Caco-2 (cell line): ENCODE data around the gene ZNF2. TPM values are rescaled to one million over a fixed set of nuclear protein-coding genes. Genes with fewer than 3 reads are reported as not detected.
A peak's percentile ranks its signal among the peaks of the same experiment; 100 is the strongest.
"Not testable (repeated sequence)": the region's sequence is repeated elsewhere in the genome, so short reads cannot be mapped to it uniquely, and the experiment has no call there.

ENCODE experiments used
- BruUV-seq: library from RNA; stranded (reverse); fragments of 400-500 nt; replicated peaks from 2 replicates; lab custom pipeline; 2021; lab: Mats Ljungman, UMichigan
- CTCF ChIA-PET: fragments of 300-600 bp; sonication (Branson Sonifier 250); formaldehyde crosslinking; loops from one replicate; lab custom pipeline; 2022; ENCODE audit warnings: antibody characterized with exemption; lab: Charles Lee
- POLR2A ChIA-PET: fragments of 300-600 bp; sonication (Branson Sonifier 250); formaldehyde crosslinking; loops from one replicate; lab custom pipeline; 2022; ENCODE audit warnings: antibody characterized with exemption; lab: Charles Lee
- DNase-seq, 2 experiments: peaks; one replicate each; pipeline versions ENCODE4 v3.0.0 to v3.0.0-alpha.2; 2020 to 2022
- H3K27me3 ChIP-seq: replicated peaks from 2 replicates; pipeline ENCODE4 v1.6.0; 2011; ENCODE audit warnings: low read length; ENCODE audit not compliant: control insufficient read depth, insufficient read depth
- H3K36me3 ChIP-seq: 2 replicates; pipeline ENCODE4 v1.5.1; 2011; ENCODE audit warnings: low read length; ENCODE audit not compliant: control insufficient read depth, insufficient read depth
- H3K4me1 ChIP-seq: fragments of 250-450 bp; sonication (Bioruptor Pico); 2 replicates; pipeline ENCODE4 v1.5.1; 2020; ENCODE audit warnings: mild to moderate bottlenecking
- H3K4me3 ChIP-seq: 2 replicates; pipeline ENCODE4 v1.5.1; 2011; ENCODE audit warnings: low read depth, mild to moderate bottlenecking, control low read depth, low read length
- H3K9me3 ChIP-seq: fragments of 250-450 bp; sonication (Bioruptor Pico); 2 replicates; pipeline ENCODE4 v1.5.1; 2020; ENCODE audit warnings: mild to moderate bottlenecking, moderate library complexity
- H3K27ac Mint-ChIP-seq: one replicate; pipeline ENCODE4 v1.8.0; 2022; ENCODE audit warnings: mixed read lengths; ENCODE audit not compliant: unreplicated experiment
- H3K27me3 Mint-ChIP-seq: one replicate; pipeline ENCODE4 v1.8.0; 2022; ENCODE audit warnings: mixed read lengths; ENCODE audit not compliant: insufficient read depth, unreplicated experiment
- H3K36me3 Mint-ChIP-seq: one replicate; pipeline ENCODE4 v1.8.0; 2022; ENCODE audit warnings: mild to moderate bottlenecking, mixed read lengths; ENCODE audit not compliant: insufficient read depth, unreplicated experiment
- H3K4me1 Mint-ChIP-seq: one replicate; pipeline ENCODE4 v1.8.0; 2022; ENCODE audit warnings: low read depth, mixed read lengths; ENCODE audit not compliant: unreplicated experiment
- H3K4me3 Mint-ChIP-seq: one replicate; pipeline ENCODE4 v1.8.0; 2022; ENCODE audit warnings: mild to moderate bottlenecking, moderate library complexity, mixed read lengths; ENCODE audit not compliant: unreplicated experiment
- H3K9me3 Mint-ChIP-seq: one replicate; pipeline ENCODE4 v1.8.0; 2022; ENCODE audit warnings: mixed read lengths; ENCODE audit not compliant: unreplicated experiment
- intact Hi-C: fragments of 100-400 bp; cut with micrococcal nuclease; formaldehyde crosslinking; loops from one replicate; pipeline ENCODE4 v1.10.0; 2022; ENCODE audit not compliant: unreplicated experiment
- total RNA-seq: library from RNA; stranded (reverse); gene quantifications from 2 replicates; pipeline ENCODE4 v1.2.3, GENCODE V29; 2022
- TF ChIP-seq, protein P1 (sequence below), 2 experiments: fragments of 200-600 bp in 1 of 2; IDR thresholded peaks; 1 replicate in 1 of 2; 2 replicates in 1 of 2; pipeline versions ENCODE4 v1.5.1 to v1.8.0; 2011 to 2022; ENCODE audit warnings: antibody characterized with exemption in 1 of 2, control low read depth in 1 of 2, inconsistent platforms in 1 of 2, low read depth in 1 of 2, low read length in 1 of 2, mild to moderate bottlenecking in 1 of 2, moderate library complexity in 1 of 2; ENCODE audit not compliant: insufficient read depth in 1 of 2, severe bottlenecking in 1 of 2, unreplicated experiment in 1 of 2

The ZNF2 gene
- total RNA-seq, 1 experiment from 2014 or later = 3.8 TPM

DNA sequence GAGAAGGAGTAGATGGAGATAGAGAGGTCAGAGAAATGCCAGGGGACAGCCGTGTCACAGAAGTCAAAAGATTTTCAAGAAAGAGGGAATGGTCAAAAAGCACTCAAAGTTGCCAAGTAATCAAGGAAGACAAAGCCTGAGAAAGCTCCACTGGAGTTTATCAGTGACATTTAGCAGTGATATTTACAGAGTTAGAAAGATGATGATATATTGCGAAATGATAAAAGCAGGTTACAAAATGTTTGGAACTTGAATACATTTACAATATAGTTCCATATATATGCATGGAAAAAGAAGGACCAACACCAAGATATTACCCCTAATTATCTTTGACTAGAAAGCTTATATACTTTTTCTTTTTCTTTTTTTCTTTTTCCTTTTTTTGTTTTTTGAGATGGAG, 20.4 kb downstream of the ZNF2 start:
- DNase-seq = no peak
- ChIA-PET POLR2A (no interaction called here), CTCF (no interaction called here)
- no peak overlapping the region for H3K27ac Mint-ChIP-seq
- peaks cover 14% of the 10 kb centered on the region for H3K9me3 Mint-ChIP-seq
- BruUV-seq = no TSS peak
- Histone ChIP-seq H3K9me3 (0 out of 2 replicates have a peak, but pooled peaks cover 3% of the 10 kb centered on the region), H3K36me3 (no peaks in the 10 kb centered on the region), H3K27me3 (no peaks in the 10 kb centered on the region), H3K4me3 (no peak overlapping the region), H3K4me1 (no peaks in the 10 kb centered on the region)
- intact Hi-C loops = no loop called here
- peaks cover 6% of the 10 kb centered on the region for H3K4me1 Mint-ChIP-seq
- peaks cover 5% of the 10 kb centered on the region for H3K36me3 Mint-ChIP-seq
- peaks cover 4% of the 10 kb centered on the region for H3K27me3 Mint-ChIP-seq
- TF ChIP-seq, protein P1, sequence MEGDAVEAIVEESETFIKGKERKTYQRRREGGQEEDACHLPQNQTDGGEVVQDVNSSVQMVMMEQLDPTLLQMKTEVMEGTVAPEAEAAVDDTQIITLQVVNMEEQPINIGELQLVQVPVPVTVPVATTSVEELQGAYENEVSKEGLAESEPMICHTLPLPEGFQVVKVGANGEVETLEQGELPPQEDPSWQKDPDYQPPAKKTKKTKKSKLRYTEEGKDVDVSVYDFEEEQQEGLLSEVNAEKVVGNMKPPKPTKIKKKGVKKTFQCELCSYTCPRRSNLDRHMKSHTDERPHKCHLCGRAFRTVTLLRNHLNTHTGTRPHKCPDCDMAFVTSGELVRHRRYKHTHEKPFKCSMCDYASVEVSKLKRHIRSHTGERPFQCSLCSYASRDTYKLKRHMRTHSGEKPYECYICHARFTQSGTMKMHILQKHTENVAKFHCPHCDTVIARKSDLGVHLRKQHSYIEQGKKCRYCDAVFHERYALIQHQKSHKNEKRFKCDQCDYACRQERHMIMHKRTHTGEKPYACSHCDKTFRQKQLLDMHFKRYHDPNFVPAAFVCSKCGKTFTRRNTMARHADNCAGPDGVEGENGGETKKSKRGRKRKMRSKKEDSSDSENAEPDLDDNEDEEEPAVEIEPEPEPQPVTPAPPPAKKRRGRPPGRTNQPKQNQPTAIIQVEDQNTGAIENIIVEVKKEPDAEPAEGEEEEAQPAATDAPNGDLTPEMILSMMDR (IDR thresholded peaks at IDR 0.05; ENCODE audit: insufficient read depth in 1 of 2, low read depth in 1 of 2, low read length in 1 of 2, severe bottlenecking in 1 of 2, unreplicated experiment in 1 of 2) = no peak
- no peak overlapping the region for H3K4me3 Mint-ChIP-seq

DNA sequence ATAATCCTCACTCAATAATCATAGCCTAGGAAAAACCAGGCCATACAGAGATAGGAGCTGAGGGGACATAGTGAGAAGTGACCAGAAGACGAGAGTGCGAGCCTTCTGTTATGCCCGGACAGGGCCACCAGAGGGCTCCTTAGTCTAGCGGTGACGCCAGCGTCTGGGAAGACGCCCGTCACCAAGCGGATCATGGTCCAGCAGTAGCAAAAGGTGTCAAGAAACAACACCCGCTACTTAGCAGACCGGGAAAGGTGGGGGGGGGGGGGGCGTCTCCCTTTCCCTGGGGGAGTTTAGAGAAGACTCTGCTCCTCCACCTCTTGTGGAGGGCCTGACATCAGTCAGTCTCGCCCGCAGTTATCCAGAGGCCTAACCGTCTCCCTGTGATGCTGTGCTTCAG, 27.3 kb downstream of the ZNF2 start:
- H3K9me3 ChIP-seq, POLR2A ChIA-PET, H3K36me3 Mint-ChIP-seq, H3K36me3 ChIP-seq, CTCF ChIA-PET, BruUV-seq, H3K27me3 ChIP-seq, H3K4me1 ChIP-seq, H3K27ac Mint-ChIP-seq, H3K4me1 Mint-ChIP-seq, H3K4me3 Mint-ChIP-seq, H3K4me3 ChIP-seq, H3K27me3 Mint-ChIP-seq: not testable (repeated sequence)
- intact Hi-C loops = loop anchor here (1.0 kb wide), 3 partner anchors 14 to 122 kb away; partner anchors contain the start of gene ZNF892
- peaks cover 30% of the 10 kb centered on the region for H3K9me3 Mint-ChIP-seq
- peak; percentile 63 to 77 for DNase-seq
- TF ChIP-seq, protein P1 (IDR thresholded peaks at IDR 0.05; ENCODE audit: insufficient read depth in 1 of 2, low read depth in 1 of 2, low read length in 1 of 2, severe bottlenecking in 1 of 2, unreplicated experiment in 1 of 2) = peak; percentile 60 to 63

DNA sequence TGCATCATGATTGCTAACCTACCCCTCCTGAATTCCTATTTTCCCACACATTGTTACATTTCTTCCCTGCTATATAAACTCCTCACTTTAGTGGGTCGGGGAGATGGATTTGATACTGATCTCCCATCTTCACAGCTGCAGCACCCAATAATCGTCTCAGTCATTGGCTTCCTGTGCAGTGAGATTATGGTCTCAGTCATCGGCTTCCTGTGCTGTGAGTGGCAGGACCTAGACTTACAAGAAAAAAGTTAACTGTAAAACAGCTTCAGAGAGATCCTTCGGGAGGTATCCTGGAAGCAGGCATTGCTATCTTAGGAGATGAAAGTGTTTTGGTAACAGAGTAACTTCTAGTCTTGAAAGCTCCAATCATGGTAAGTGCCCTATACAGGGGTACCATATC, 38.3 kb downstream of the ZNF2 start:
- no peaks in the 10 kb centered on the region for H3K9me3 ChIP-seq

More for the DNA sequence above, 38.3 kb downstream of the ZNF2 start:
- Histone ChIP-seq H3K4me1 (no peaks in the 10 kb centered on the region), H3K4me3 (no peak overlapping the region), H3K27me3 (no peaks in the 10 kb centered on the region), H3K36me3 (no peaks in the 10 kb centered on the region)
- no peaks in the 10 kb centered on the region for H3K36me3 Mint-ChIP-seq
- TF ChIP-seq, protein P1 (IDR thresholded peaks at IDR 0.05; ENCODE audit: insufficient read depth in 1 of 2, low read depth in 1 of 2, low read length in 1 of 2, severe bottlenecking in 1 of 2, unreplicated experiment in 1 of 2) = no peak
- H3K4me1 Mint-ChIP-seq = peaks cover 7% of the 10 kb centered on the region
- no peak overlapping the region for H3K4me3 Mint-ChIP-seq
- peaks cover 16% of the 10 kb centered on the region for H3K9me3 Mint-ChIP-seq
- intact Hi-C loops = no loop called here
- ChIA-PET POLR2A (no interaction called here), CTCF (no interaction called here)
- BruUV-seq = no TSS peak
- H3K27ac Mint-ChIP-seq = no peak overlapping the region
- DNase-seq = no peak
- H3K27me3 Mint-ChIP-seq = peaks cover 10% of the 10 kb centered on the region
